Loucy (cell line): ENCODE measurements around the gene IQCH.

Experiments
- CTCF ChIP-seq: fragments of 200-600 bp; sonication (generic); conservative IDR thresholded peaks from 2 replicates; pipeline ENCODE4 v1.5.1; 2014; ENCODE audit warnings: mild to moderate bottlenecking, antibody characterized with exemption, low read length
- EZH2phosphoT487 ChIP-seq: fragments of 200-600 bp; IDR thresholded peaks from 2 replicates; pipeline ENCODE4 v1.6.1; 2018; ENCODE audit warnings: antibody characterized with exemption, mild to moderate bottlenecking, moderate library complexity, borderline replicate concordance

- TF ChIP-seq CTCF (no peak), EZH2phosphoT487 (no peak)
Observed at GRCh38 chr15:67359431-67360079, 105.0 kb downstream of the IQCH start.
